Natural killer cell (primary cell): ENCODE data around the gene CGRRF1. TPM values are rescaled to one million over a fixed set of nuclear protein-coding genes. Genes with fewer than 3 reads are reported as not detected.
A peak's percentile ranks its signal among the peaks of the same experiment; 100 is the strongest.

Source experiments
- ATAC-seq, 3 donors: fragments of 150-1000 bp in 2 of 3; fragments of 200-7000 bp in 1 of 3; cut with Tn5 transposase; 1 replicate in 1 of 3; 2 replicates in 2 of 3; pipeline ENCODE4 v1.10.0; 2021; ENCODE audit warnings: mild to moderate bottlenecking in 2 of 3, moderate library complexity in 2 of 3
- DNase-seq, 2 donors: peaks; one replicate each; pipeline versions ENCODE4 v3.0.0 to v3.0.0-alpha.2; 2013 to 2021; ENCODE audit warnings: mixed read lengths in 1 of 2
- H3K27ac ChIP-seq: one replicate; pipeline ENCODE4 v1.5.1; 2013; ENCODE audit warnings: mild to moderate bottlenecking, low read length
- H3K27me3 ChIP-seq: one replicate; pipeline ENCODE4 v1.6.1; 2013; ENCODE audit warnings: low read length; ENCODE audit not compliant: control insufficient read depth, insufficient read depth
- H3K36me3 ChIP-seq: one replicate; pipeline ENCODE4 v1.6.1; 2013; ENCODE audit warnings: low read length; ENCODE audit not compliant: control insufficient read depth, insufficient read depth
- H3K4me1 ChIP-seq: one replicate; pipeline ENCODE4 v1.6.1; 2013; ENCODE audit warnings: low read length; ENCODE audit not compliant: control insufficient read depth, insufficient read depth
- H3K4me3 ChIP-seq: one replicate; pipeline ENCODE4 v1.5.1; 2013; ENCODE audit warnings: low read length
- H3K9me3 ChIP-seq: one replicate; pipeline ENCODE4 v1.6.1; 2013; ENCODE audit warnings: low read length; ENCODE audit not compliant: control insufficient read depth, insufficient read depth
- H3K27ac Mint-ChIP-seq, 2 donors: one replicate each; pipeline ENCODE4 v1.8.0; 2022; ENCODE audit warnings: mild to moderate bottlenecking in 2 of 2, mixed read lengths in 2 of 2, moderate library complexity in 1 of 2
- H3K27me3 Mint-ChIP-seq, 2 donors: one replicate each; pipeline ENCODE4 v1.8.0; 2022; ENCODE audit warnings: low read depth in 2 of 2, mixed read lengths in 2 of 2
- H3K36me3 Mint-ChIP-seq: one replicate; pipeline ENCODE4 v1.8.0; 2022; ENCODE audit warnings: mixed read lengths
- H3K4me1 Mint-ChIP-seq, 2 donors: one replicate each; pipeline ENCODE4 v1.8.0; 2022; ENCODE audit warnings: mixed read lengths in 2 of 2
- H3K4me3 Mint-ChIP-seq: one replicate; pipeline ENCODE4 v1.8.0; 2022; ENCODE audit warnings: mild to moderate bottlenecking, moderate library complexity, mixed read lengths
- H3K9me3 Mint-ChIP-seq, 2 donors: one replicate each; pipeline ENCODE4 v1.8.0; 2022; ENCODE audit warnings: mixed read lengths in 2 of 2
- CTCF ChIP-seq: fragments of 200-600 bp; IDR thresholded peaks from one replicate; pipeline ENCODE4 v1.8.0; 2022; ENCODE audit warnings: antibody characterized with exemption
- WGBS: methylation state at CpG from one replicate; pipeline ENCODE4 v1.1.7; 2013; ENCODE audit warnings: missing lambda C conversion rate; ENCODE audit not compliant: insufficient coverage; 5-methylcytosine and 5-hydroxymethylcytosine counted together
- intact Hi-C: fragments of 100-400 bp; cut with micrococcal nuclease; formaldehyde crosslinking; loops from one replicate; pipeline ENCODE4 v1.14.2; 2022
- total RNA-seq, 4 donors: library from RNA; stranded (reverse); fragments of 120-200 nt in 1 of 4; gene quantifications; one replicate each; pipeline versions ENCODE4 v1.2.3 to v1.2.4, GENCODE V29; 2013 to 2022

Gene CGRRF1
- total RNA-seq, 3 donors from 2014 or later (not counting 1 experiment from before 2014, with no cell fraction given) = 25.4 to 30.1 (median 26.7) TPM

- no peak for TF ChIP-seq CTCF
- no peaks in the 10 kb centered on the region for H3K9me3 Mint-ChIP-seq
- H3K27ac Mint-ChIP-seq = peak overlapping the region in 1 of 2 donors; percentile 76
- no peaks in the 10 kb centered on the region for H3K9me3 ChIP-seq
- peak; percentile 70 to 77 (median 74) for ATAC-seq
- H3K36me3 Mint-ChIP-seq = no peaks in the 10 kb centered on the region
- peak overlapping the region; percentile 62 for H3K27ac ChIP-seq
- H3K27me3 ChIP-seq = peaks cover 54% of the 10 kb centered on the region
- H3K4me1 ChIP-seq = peaks cover 33% of the 10 kb centered on the region
- intact Hi-C loops = loop anchor here (5.0 to 10.0 kb wide), 2 partner anchors 61 to 339 kb away; partner anchors contain the start of gene GCH1
- WGBS = under 1% methylated on average over 72 of the region's 73 CpGs
- peaks cover 21 to 25% of the 10 kb centered on the region in 2 donors for H3K27me3 Mint-ChIP-seq
- H3K4me3 Mint-ChIP-seq = peak overlapping the region; percentile 81
- H3K36me3 ChIP-seq = no peaks in the 10 kb centered on the region
- peak overlapping the region; percentile 52 for H3K4me3 ChIP-seq
- DNase-seq = peak; percentile 54 to 85
- peaks cover 20 to 30% of the 10 kb centered on the region in 2 donors for H3K4me1 Mint-ChIP-seq
Measured at GRCh38 chr14:54565785-54566409, 56.2 kb downstream of the CGRRF1 start.

- peak; percentile 28 to 74 for DNase-seq
- under 1% methylated on average over 89 of the region's 91 CpGs for WGBS
- Histone ChIP-seq H3K4me3 (peak within 1 kb of the TSS; percentile 58), H3K36me3 (no peaks in the 10 kb centered on the region), H3K9me3 (no peaks in the 10 kb centered on the region), H3K27ac (no peak within 1 kb of the TSS), H3K4me1 (peaks cover 33% of the 10 kb centered on the region), H3K27me3 (peaks cover 57% of the 10 kb centered on the region)
- Mint-ChIP-seq H3K36me3 (peaks cover under 1% of the 10 kb centered on the region), H3K27me3 (peaks cover 25 to 26% of the 10 kb centered on the region in 2 donors), H3K4me1 (peaks cover 20 to 30% of the 10 kb centered on the region in 2 donors), H3K27ac (peak within 1 kb of the TSS in 1 of 2 donors; percentile 76), H3K9me3 (no peaks in the 10 kb centered on the region), H3K4me3 (peak within 1 kb of the TSS; percentile 92)
- no peak for TF ChIP-seq CTCF
- intact Hi-C loops = loop anchor here (5.0 to 10.0 kb wide), 2 partner anchors 61 to 338 kb away; partner anchors contain the start of gene GCH1
- peak; percentile 32 to 42 (median 40) for ATAC-seq
Measured at GRCh38 chr14:54566410-54567223, 56.9 kb downstream of the CGRRF1 start, which contains the start of gene SAMD4A. Gene SAMD4A, plus strand, starts transcription at chr14:54567128. Its CDS starts 789 bp downstream, at chr14:54567917.

GRCh38 chr14:54567224-54567638, 57.5 kb downstream of the CGRRF1 start:
- WGBS = 0% methylated on average over 31 of the region's 31 CpGs
- intact Hi-C loops = loop anchor here (5.0 to 10.0 kb wide), 2 partner anchors 60 to 338 kb away; partner anchors contain the start of gene GCH1
- Mint-ChIP-seq H3K9me3 (peaks cover 3 to 4% of the 10 kb centered on the region in 2 donors), H3K36me3 (peaks cover 6% of the 10 kb centered on the region), H3K4me3 (peak overlapping the region; percentile 92), H3K4me1 (peaks cover 20 to 30% of the 10 kb centered on the region in 2 donors), H3K27ac (peak overlapping the region in 1 of 2 donors; percentile 76), H3K27me3 (peaks cover 27 to 31% of the 10 kb centered on the region in 2 donors)
- Histone ChIP-seq H3K9me3 (peaks cover 2% of the 10 kb centered on the region), H3K4me3 (peak overlapping the region; percentile 58), H3K27me3 (peaks cover 63% of the 10 kb centered on the region), H3K36me3 (no peaks in the 10 kb centered on the region), H3K4me1 (peaks cover 33% of the 10 kb centered on the region), H3K27ac (no peak overlapping the region)
- no peak for ATAC-seq
- no peak for TF ChIP-seq CTCF
- DNase-seq = peak in 1 of 2 donors; percentile 26
